CD4-positive, alpha-beta T cell treated with Interleukin-17A for 1 hour (primary cell): ENCODE measurements around the gene SENP7.
A peak's percentile ranks its signal among the peaks of the same experiment; 100 is the strongest.

Experiments
- DNase-seq: peaks from one replicate; pipeline ENCODE4 v3.0.0-alpha.2; 2020

SENP7 gene

DNA sequence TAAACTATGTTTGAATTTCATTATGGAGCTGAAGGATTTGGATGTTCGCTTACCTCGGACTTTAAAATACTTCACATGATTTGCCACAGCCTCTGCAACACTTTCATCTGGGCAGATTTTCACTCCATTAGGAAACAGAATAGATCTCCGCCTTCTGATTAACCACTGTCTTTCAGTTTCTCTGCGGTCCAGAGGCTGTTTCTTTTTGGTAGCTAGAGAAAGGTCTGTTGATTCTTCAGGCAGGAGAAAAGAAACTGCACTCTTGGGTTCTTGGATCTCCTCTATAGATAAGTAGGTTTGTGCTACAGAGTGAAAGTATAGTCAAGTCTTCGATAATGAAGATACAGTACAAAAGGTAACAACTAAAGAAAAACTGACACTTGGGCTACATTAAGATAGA, 193.5 kb downstream of the SENP7 start:
- no peak for DNase-seq

DNA sequence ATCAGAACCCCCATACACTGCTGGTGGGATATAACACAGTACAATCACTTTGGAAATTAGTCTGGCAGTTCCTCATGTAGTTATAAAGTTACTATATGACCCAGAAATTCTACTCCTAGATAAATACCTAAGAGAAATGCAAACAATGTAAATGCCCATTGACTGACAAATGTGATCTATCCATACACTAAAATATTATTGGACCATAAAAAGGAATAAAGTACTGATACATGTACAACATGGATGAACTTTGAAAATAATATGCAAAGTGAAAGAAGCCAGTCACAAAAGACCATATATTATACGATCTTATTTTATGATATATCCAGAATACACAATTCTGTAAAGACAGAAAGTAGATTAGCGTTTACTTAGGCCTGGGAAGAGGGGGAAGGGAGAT, 200.5 kb downstream of the SENP7 start:
- DNase-seq: no peak

DNA sequence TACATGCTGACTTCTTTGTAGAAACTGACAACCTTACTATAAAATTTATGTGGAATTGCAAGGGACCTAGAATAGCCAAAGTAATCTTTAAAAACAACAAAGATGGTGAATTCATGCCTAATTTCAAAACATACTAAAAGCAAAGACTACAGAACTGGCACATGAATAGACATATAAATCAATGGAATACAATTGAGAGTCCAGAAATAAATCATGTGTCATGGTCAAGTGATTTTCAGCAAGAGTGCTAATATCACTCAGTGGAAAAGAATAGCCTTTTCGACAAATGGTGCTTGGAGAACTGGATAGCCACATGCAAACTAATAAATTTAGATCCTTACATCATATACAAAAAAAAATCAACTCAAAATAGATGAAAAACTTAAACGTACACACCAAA, 201.3 kb downstream of the SENP7 start:
- DNase-seq: no peak

DNA sequence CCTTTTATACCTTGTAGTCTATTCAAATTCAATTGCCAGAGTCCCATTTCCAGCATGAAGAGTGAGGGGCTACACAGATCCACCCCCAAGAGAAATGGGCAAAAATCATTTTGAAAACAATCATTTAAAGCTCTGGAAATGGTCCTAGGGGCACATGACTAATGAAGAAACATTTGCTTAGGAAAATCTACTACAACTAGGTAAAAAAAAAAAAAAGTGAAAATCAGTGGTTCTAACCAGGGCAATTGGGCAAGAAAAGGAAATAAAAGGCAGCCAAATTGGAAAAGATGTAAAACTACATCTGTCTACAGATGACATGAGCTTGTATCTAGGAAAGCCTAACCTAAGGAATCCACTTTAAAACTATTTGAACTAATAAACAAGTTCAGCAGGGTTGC, 202.0 kb downstream of the SENP7 start:
- DNase-seq: no peak

DNA sequence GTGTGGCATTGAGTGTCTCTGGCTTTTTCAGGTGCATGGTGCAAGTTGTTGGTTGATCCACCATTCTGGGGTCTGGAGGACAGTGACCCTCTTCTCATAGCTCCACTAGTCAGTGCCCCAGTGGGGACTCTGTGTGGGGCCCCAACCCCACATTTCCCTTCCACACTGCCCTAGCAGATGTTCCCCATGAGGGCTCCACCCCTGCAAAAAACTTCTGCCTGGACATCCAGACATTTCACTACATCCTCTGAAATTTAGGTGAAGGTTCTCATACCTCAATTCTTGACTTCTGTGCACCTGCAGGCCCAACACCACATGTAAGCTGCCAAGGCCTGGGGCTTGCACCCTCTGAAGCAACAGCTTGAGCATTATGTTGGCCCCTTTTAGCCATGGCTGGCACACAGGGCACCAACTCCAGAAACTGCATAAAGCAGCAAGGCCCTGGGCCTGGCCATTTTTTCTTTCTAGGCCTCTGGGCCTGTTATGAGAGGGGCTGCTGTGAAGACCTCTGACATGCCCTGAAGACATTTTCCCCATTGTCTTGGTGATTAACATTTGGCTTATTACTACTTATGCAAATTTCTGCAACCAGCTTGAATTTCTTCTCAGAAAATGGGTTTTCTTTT, 204.8 kb downstream of the SENP7 start:
- DNase-seq: peak; percentile 3

DNA sequence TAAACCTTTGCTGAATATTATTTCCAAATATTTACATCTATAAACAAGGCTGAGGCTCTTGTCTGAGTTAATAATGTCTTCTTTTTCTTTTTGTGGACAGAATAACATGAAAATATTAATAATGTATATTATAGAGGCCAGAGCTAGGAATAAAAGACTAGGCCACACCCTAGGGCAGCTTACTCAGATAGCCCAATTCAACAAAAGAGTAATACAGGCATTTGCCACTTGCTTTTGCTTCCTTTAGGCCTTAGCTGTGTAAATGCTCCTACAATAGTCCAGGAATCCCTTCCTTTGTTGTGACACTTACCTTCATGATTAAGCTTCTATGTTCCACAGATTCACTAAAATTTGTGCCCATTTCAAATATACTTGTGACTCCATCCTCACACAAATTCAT, 209.2 kb downstream of the SENP7 start:
- DNase-seq: no peak

DNA sequence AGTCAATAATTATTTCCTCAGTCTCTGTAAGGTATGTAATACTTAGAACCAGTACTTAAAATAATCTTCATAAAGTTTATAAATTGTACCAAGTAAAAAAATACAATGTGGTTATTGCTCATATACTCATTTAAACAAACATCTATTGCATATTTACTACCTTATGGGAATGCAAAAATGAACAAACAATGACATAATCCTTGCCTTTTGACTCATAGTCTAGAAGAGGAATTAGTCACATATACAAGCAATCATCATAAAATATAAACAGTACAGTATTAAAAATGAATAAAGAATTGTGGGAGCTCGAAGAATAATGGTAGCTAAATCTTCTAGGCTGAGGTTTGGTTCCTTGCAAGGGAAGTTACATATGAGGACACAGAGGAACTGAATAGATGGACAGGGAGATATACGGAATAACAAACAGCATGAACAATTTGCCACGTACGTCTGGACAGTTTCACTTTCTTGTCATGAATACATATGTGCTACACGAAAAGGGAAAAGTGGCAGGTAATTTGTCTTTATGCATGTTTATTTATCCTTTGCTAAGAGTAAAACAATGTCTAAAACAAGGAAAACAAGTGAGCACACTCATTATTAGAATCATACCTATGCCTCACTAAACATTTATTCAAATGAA, 209.8 kb downstream of the SENP7 start:
- no peak for DNase-seq

DNA sequence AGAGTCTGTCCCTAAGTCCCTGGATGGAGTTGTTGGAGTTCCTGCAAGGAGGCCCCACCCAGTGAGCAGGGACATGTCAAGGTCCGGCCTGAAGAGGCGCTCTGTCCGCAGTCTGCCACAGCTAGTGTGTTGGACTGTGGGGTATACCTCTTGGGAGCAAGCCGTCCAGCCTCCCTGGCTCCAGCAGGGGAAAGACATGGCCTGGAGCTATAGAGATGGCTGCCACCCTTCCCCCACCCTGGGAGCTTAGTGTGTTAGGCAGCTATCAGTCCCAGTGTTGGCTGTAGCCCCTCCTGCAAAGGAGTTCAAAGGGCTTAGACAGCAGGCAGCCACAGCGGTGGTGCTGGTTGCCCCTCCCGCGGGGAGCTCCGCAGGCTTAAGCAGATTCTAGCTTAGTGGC, 212.9 kb downstream of the SENP7 start:
- DNase-seq: no peak

DNA sequence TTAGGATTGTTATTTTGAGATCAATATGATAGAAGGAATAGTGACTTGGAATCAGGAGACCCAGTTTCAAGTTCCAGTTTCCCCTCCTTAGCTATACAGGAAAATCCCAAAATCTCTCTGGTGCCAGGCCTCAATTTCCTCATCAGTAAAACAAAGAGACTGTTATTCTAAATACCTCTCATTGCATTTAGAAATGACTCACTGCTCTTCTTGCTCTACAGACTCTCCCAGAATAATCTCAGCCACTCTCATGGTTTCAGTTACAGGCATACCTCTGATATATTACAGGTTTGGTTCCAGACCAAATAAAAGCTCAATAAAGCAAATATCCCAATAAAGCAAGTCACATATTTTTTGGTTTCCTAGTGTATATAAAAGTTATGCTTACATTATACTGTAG, 221.0 kb downstream of the SENP7 start:
- no peak for DNase-seq

DNA sequence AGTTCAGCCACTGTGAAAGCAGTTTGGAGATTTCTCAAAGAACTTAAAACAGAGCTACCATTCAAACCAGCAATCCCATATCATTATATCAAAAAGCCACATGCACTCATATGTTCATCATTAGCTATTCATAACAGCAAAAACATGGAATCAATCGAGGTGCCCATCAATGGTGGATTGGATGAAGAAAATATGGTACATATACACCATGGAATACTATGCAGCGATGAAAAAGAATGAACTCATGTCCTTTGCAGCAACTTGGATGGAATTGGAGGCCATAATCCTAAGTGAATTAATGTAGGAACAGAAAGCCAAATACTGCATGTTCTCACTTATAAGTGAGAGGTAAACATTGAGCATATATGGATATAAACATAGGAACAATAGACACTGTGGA, 224.7 kb downstream of the SENP7 start:
- no peak for DNase-seq

DNA sequence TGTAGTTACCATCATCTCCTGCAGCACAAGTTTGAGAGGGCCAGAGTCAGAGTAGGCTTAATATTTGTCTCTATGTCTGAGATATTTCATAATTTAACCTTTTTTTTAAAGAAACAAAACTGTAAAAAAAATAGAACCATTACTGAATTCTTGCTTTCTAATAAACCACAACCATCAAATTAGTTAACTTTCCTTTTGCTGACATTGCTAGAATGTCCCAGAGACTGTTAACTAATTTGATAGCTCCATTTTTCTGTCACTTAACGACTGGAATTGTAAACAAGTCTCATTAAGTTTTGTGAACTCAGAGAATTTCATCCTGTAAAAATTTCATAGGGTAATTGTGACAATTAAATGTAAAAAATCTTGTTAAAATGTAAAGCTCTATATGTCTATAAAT, 228.3 kb downstream of the SENP7 start:
- no peak for DNase-seq

DNA sequence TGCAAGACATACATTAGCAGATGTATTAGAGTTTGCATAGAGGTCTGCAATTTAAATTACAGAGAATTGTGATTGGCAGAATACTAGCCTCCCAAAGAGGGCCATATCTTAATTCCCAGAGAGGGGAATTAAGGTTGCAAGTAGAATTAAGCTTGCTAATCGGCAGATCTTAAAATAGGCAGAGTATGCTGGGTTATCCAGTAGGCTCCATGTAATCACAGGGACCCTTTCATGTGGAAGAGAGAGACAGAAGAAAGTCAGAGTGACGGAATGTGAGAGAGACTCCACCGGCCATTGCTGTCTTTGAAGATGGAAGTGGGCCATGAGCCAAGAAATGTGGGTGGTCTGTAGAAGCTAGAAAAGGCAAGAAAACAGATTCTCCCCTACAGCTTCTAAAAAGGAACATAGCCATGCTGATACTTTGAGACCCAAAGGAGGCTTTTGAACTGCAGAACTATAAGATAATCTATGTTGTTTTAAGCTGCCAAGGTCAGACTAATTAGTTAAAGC, 231.4 kb downstream of the SENP7 start:
- no peak for DNase-seq

DNA sequence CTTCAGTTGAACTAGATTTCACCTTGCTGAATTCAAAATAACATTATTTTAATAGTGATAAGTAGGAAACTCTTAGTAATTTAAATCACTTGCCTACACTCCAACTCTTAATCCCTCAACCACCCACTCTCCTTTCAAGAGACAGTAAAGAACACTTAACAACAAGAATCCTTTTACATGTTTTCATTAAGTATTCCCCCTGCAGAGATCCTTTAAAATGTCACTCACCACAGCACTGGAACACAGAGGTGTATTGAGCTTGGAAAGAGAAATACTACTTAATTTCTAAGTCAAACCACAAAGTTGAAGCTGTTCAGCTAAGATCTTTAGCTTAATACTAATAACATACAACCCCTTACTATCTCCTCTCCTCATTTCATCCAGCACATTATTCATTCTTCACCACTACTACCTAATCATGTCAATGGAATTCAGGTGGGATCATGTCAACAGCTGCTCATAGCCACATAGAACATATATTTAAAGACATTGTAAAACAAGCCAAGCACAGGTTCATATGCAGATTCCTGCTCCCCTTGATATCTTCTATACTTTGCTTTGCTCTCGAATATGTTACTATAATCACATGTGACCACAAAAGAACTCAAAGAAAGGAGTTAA, 233.1 kb downstream of the SENP7 start:
- DNase-seq: no peak

DNA sequence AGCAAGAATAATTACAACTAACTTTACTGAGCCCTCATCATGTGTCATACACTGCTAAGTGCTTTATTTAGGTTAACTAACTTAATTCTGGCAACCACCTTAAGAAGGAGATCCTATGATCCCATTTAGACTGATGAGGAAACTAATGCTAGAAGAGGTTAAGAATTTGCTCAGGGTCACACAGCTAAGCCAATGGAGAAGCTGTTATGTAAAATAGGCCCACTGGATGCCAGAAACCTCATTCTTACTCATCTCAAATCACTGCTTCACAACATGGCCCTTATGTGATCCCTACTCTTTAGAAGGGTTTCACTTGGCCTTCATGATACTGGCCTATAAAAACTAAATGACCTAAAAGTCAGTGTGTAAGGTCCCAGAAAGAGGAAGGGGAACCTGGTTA, 233.8 kb downstream of the SENP7 start:
- no peak for DNase-seq

DNA sequence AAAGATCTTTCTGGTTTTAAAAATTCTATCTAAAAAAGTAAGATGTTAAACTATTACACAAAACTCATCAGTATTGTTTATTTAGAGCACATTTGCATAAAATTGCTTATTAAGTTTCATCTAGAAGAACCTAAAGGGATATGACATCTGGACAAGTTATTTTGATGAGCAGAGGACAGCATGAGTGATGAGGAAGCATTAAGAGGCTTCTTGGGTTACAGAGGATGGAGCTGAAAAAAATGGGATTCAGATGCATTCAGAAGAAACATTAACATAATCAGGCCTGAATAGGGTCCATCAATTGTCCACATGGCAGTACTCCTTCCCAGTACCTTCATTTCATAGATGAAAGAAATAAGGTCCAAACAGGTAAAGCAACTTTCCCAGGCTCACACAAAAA, 234.3 kb downstream of the SENP7 start:
- no peak for DNase-seq
